Measurements from ENCODE around the gene DENND4A.

DENND4A gene

GRCh38 chr15:65792138-65792987, at the start of gene DENND4A:
Gene DENND4A, minus strand, starts transcription at chr15:65792293. Its CDS starts 35,843 bp downstream, at chr15:65756450.
- peak; percentile 92 for DNase-seq

DNA sequence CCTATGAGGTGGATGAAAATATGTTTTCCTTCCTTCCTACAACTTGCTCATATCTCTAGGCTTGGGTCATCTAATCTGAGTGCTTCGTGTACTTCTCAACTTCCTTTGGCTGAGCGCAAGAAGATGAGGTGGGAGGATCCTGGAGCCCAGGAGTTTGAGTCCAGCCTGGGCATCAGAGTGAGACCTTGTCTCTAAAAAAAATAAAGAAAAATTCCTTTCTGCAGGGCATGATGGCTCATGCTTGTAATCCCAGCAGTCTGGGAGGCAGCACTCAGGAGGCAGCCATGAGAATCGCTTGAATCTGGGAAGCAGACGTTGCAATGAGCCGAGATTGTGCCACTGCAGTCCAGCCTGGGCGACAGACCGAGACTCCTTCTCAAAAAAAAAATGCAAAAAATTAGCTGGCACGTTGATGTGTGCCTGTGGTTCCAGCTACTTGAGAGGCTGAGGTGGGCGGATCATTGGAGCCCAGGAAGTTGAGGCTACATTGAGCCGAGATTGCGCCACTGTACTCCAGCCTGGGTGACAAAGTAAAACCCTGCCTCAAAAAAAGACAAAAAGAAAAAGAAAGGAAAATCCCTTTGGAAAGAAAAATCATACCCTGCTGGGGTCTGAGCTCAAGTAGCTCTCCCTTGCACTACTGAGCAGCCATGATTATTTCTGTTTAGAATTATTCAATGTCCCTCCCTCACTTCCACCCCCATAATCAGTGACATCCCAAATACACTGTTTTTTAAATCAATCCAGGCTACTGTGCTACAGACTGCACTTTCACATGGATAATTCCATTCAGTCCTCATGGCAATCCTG, 49.2 kb upstream of the DENND4A start:
- no peak for DNase-seq

DNA sequence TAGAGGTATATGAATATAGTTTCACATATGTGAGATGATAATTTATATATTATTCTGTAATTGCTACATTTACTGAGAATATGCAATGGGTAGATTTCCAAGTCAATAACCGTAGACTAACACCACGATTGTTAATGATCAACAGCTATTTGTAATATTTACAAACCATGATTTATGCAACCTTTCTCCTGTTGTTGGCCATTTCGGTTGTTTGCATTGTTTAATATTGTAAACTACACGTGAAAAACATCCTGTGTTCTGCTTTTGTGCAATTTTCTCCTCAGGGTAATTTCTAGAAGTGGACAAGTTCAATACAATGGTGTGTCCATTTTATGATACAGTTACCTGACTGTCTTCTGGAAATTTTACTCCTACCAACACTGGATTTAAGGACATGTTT, 47.9 kb upstream of the DENND4A start:
- no peak for DNase-seq

DNA sequence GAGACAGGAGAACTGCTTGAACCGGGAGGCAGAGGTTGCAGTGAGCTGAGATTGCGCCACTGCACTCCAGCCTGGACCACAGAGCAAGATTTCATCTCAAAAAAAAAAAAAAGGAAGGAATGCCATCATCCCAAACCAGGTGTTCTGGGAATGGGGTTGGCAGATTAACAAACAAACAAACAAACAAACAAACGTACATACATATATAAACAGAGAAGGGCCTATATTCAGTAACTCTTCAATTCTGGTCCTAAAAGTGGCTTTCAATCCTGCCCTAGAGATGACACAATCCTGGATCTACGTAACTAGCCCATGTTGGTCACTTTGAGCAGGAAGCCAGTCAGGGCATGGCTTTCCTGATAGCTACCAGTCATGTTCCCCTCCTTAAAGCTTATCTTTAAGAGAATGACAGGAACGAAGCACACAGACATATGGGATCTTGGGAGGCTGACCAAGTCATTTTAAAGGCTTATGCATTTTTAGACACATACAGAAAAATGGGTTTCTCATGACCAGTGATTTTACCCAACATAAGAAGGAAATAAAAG, 47.3 kb upstream of the DENND4A start:
- DNase-seq = no peak

- no peak for DNase-seq
Observed at GRCh38 chr15:65837301-65838294, 45.5 kb upstream of the DENND4A start.

GRCh38 chr15:65836665-65837064, 44.6 kb upstream of the DENND4A start:
- DNase-seq = no peak

GRCh38 chr15:65835447-65835846, 43.4 kb upstream of the DENND4A start:
- no peak for DNase-seq

GRCh38 chr15:65834603-65835282, 42.6 kb upstream of the DENND4A start:
- no peak for DNase-seq

- DNase-seq = peak; percentile 74
Observed at GRCh38 chr15:65833501-65834205, 41.6 kb upstream of the DENND4A start.

DNA sequence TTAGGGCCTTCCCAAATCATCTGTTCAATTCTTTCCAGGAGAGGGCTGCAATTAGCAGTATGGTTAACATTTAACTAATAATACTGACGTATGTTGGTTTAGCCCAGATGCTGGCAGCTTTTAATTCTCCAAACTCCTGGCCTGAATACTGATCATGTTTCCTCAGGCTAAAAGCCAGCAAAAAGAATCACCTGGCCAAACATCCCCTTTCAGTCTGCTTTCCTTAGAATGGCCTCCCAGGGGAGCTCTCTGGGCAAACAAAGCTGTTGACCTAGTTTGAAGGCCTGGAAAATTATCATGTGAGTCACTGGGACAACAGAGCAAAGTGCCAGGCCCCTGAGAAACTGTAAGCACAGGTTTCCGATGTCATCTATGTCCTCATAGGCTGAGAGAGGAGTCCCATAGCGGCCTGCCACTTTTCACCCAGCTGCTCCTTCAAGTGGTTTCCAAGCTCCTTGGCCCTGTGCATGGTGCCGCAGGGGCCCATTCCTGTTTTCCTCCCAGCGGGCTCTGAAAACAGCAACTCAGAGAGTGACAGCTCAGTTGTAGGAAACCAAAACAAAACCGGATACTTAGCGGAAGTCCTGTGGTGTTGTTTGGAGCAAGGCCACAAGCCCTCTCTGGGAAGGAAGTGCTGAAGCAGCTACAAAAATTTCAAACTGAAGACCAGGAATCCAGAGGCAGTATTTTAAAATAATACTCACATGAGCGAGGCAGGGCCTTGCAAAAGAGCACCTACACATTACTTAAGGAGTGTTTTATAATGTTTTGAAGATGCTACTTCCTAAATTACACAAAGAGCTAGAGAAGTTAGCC, 40.7 kb upstream of the DENND4A start:
- DNase-seq = peak; percentile 99

- DNase-seq = peak; percentile 43
Observed at GRCh38 chr15:65829130-65829764, 37.2 kb upstream of the DENND4A start.

GRCh38 chr15:65828585-65828984, 36.5 kb upstream of the DENND4A start:
- DNase-seq = no peak

DNA sequence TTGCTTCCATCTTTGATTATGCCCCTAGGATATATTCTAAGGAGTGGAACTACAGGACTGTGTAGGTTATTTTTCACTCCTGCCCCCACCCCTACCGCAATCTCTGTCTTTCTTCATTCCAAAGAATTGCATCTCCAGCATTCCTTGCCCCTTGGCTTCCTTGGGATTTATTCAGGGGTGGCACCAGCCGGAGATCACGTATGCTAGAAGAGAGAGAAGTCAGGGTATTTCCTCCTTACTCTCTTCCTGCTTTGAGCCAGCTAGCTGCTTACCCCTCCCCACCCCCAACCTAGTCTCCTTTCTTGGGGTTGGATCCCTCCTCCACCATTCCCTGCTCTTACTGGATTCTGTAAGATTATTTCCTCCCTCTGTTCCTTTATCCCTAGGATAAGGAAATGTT, 35.0 kb upstream of the DENND4A start:
- no peak for DNase-seq

DNA sequence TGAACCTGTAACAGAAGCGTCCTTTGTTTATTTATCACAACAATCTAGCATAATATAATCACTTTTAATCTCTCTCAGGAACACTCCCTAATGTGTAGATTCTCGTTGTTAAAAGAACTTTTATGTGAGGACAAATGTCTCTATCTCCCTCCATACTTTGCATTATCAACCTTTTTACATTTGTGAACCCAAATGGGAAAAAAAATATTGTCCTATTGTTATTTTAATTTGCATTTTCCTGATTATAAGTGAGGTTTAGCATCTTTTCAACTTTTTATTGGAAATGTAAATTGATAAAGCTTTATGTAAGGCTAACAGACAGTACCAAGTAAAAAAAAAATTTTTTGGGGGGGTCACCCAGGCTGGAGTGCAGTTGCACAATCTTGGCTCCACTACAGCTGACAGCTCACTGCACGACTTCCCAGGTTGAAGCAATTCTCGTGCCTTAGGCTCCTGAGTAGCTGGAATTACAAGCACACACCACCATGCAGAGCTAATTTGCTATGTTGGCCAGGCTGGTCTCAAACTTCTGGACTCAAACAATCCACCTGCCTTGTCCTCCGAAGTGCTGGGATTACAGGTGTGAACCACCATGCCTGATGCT, 33.0 kb upstream of the DENND4A start:
- no peak for DNase-seq

DNA sequence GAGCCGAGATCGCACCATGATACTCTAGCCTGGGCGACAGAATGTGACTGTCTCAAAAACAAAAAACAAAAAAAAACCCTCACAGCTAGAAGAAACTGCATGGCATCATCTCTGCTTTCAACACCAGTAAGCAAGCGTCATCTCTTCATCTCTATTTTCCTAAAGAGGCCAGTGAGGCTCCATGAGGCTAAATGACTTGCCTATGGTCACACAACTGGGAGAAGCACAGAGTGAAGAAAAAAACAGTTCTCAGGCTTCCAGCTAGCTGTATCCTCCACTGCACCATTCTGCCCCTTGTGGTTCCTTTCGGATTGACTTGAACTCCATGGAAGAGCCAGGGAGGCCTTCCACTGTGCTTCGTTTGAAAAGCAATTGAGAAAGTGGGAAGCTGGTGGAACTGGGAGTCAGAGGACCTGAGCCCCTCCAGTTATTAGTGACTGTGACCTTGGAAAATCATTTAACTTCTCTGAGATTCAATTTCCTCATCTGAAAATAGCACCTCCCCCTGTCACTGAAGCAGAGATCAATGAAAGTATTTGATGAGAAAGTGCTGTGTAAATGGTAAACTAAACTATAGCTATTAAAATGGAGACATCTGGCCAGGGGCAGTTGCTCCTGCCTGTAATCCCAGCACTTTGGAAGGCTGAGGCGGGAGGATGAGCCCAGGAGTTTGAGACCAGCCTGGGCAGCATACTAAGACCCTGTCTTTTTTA, 32.1 kb upstream of the DENND4A start:
- DNase-seq = peak; percentile 44

GRCh38 chr15:65822316-65822715, 30.2 kb upstream of the DENND4A start:
- no peak for DNase-seq

DNA sequence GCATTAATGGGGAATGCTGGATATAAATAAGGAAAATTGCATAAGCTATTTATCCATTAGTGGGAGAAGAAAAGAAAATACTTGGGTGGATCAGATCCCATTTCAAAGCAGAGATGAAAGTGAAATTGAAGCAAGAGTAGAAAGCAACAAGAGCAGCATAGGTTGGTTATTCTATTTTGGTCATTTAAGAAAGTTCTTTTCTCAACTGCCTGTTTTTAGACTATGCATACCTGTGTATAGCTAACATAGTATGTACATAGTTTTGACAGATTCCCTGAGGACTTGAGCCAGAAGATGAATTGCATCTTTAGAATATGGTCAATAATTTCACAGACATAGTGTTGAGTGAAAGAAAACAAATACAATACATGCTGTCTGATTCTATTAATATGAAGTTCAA, 29.0 kb upstream of the DENND4A start:
- no peak for DNase-seq

DNA sequence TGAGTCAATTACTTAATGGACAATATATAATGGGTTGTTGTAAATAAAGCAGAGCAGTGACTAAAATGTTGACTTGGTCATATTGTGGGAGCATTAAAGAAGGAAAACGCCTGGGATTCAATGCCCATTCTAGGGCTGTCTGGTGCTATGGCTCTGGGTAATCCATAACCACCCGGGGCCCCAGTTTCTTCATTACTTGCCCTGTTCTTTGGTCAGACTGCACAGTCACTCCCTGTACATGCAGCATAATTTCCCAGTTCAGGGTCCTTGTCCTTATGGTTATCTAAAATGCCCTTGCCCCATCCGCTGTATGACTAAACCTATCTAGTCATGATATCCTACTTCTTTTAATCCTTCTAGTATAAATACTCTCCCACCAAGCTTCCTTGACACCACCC, 27.5 kb upstream of the DENND4A start:
- DNase-seq = peak; percentile 6
